B cell (primary cell): ENCODE results near the gene DNAH2. TPM values are rescaled to one million over a fixed set of nuclear protein-coding genes. Genes with fewer than 3 reads are reported as not detected.

Source experiments
- ATAC-seq: fragments of 200-7000 bp; cut with Tn5 transposase; one replicate; pipeline ENCODE4 v1.10.0; 2021; ENCODE audit warnings: low read depth, mild to moderate bottlenecking, moderate number of reproducible peaks, moderate library complexity
- CTCF ChIA-PET: fragments of 350-600 bp; sonication (Branson Sonifier 250); formaldehyde crosslinking; loops from one replicate; lab custom pipeline; 2021; ENCODE audit warnings: antibody characterized with exemption, inconsistent platforms; lab: Charles Lee
- POLR2A ChIA-PET: fragments of 350-600 bp; sonication (Branson Sonifier 250); formaldehyde crosslinking; loops from one replicate; lab custom pipeline; 2021; ENCODE audit warnings: antibody characterized with exemption; lab: Charles Lee
- DNase-seq: peaks from one replicate; pipeline ENCODE4 v3.0.0; 2013
- H2AFZ ChIP-seq: 2 replicates; pipeline ENCODE4 v1.6.1; 2012; ENCODE audit warnings: mild to moderate bottlenecking, low read depth, low read length; ENCODE audit not compliant: insufficient read depth, poor library complexity, severe bottlenecking
- H3K27ac ChIP-seq, 2 donors: 1 replicate in 1 of 2; 2 replicates in 1 of 2; pipeline ENCODE4 v1.5.1; 2012 to 2013; ENCODE audit warnings: low read length in 2 of 2, mild to moderate bottlenecking in 2 of 2, moderate library complexity in 1 of 2
- H3K27me3 ChIP-seq, 4 experiments: fragments of 200-600 bp in 1 of 4; sonication (generic) in 1 of 4; replicated peaks in 1 of 4; 1 replicate in 2 of 4; 2 replicates in 2 of 4; pipeline versions ENCODE4 v1.6.1 to v1.7.0; 2013 to 2016; ENCODE audit warnings: low read length in 3 of 4, mild to moderate bottlenecking in 2 of 4, mixed read lengths in 1 of 4, moderate library complexity in 1 of 4; ENCODE audit not compliant: insufficient read depth in 4 of 4, control insufficient read depth in 3 of 4; ENCODE audit errors: control extremely low read depth in 1 of 4
- H3K36me3 ChIP-seq, 2 experiments: replicated peaks in 1 of 2; 1 replicate in 1 of 2; 2 replicates in 1 of 2; pipeline versions ENCODE4 v1.6.1 to v1.7.1; 2013; ENCODE audit warnings: low read length in 1 of 2; ENCODE audit not compliant: insufficient read depth in 2 of 2, control insufficient read depth in 1 of 2; ENCODE audit errors: control extremely low read depth in 1 of 2, extremely low read depth in 1 of 2
- H3K4me1 ChIP-seq, 2 donors: fragments of 200-600 bp in 1 of 2; sonication (generic) in 1 of 2; 1 replicate in 1 of 2; 2 replicates in 1 of 2; pipeline versions ENCODE4 v1.5.1 to v1.6.1; 2013 to 2017; ENCODE audit warnings: low read length in 2 of 2; ENCODE audit not compliant: control insufficient read depth in 2 of 2, insufficient read depth in 2 of 2
- H3K4me2 ChIP-seq: replicated peaks from 2 replicates; pipeline ENCODE3; 2012; ENCODE audit warnings: mild to moderate bottlenecking, low read depth, low read length; ENCODE audit not compliant: poor library complexity, severe bottlenecking
- H3K4me3 ChIP-seq, 5 experiments: fragments of 200-600 bp in 1 of 5; sonication (generic) in 1 of 5; 1 replicate in 3 of 5; 2 replicates in 2 of 5; pipeline versions ENCODE4 v1.5.1 to v1.7.0; 2011 to 2016; ENCODE audit warnings: low read length in 4 of 5, mild to moderate bottlenecking in 4 of 5, low read depth in 2 of 5, control low read depth in 1 of 5, moderate library complexity in 1 of 5; ENCODE audit not compliant: insufficient read depth in 1 of 5; ENCODE audit errors: control extremely low read depth in 1 of 5, extremely low read depth in 1 of 5
- H3K79me2 ChIP-seq: fragments of 200-600 bp; sonication (generic); one replicate; pipeline ENCODE4 v1.6.0; 2016; ENCODE audit warnings: low read length; ENCODE audit not compliant: control insufficient read depth, insufficient read depth
- H3K9ac ChIP-seq: fragments of 200-600 bp; sonication (generic); 2 replicates; pipeline ENCODE4 v1.6.1; 2017; ENCODE audit warnings: mild to moderate bottlenecking, low read length, moderate library complexity
- H3K9me3 ChIP-seq, 3 donors: one replicate each; pipeline versions ENCODE4 v1.6.1 to v1.7.1; 2013; ENCODE audit warnings: low read length in 2 of 3; ENCODE audit not compliant: control insufficient read depth in 2 of 3, insufficient read depth in 1 of 3; ENCODE audit errors: control extremely low read depth in 1 of 3
- H4K20me1 ChIP-seq: 2 replicates; pipeline ENCODE4 v1.6.0; 2012; ENCODE audit warnings: mild to moderate bottlenecking, low read length; ENCODE audit not compliant: insufficient read depth, control insufficient read depth, poor library complexity, severe bottlenecking
- H3K27ac Mint-ChIP-seq: one replicate; pipeline ENCODE4 v1.8.0; 2021; ENCODE audit warnings: mixed read lengths
- H3K27me3 Mint-ChIP-seq: one replicate; pipeline ENCODE4 v1.8.0; 2021; ENCODE audit warnings: mixed read lengths
- H3K4me1 Mint-ChIP-seq: one replicate; pipeline ENCODE4 v1.8.0; 2021; ENCODE audit warnings: mixed read lengths
- H3K4me3 Mint-ChIP-seq: one replicate; pipeline ENCODE4 v1.8.0; 2021; ENCODE audit warnings: mixed read lengths
- H3K9me3 Mint-ChIP-seq: one replicate; pipeline ENCODE4 v1.8.0; 2022; ENCODE audit warnings: mixed read lengths; ENCODE audit not compliant: insufficient read depth
- CTCF ChIP-seq: fragments of 200-600 bp; IDR thresholded peaks from one replicate; pipeline ENCODE4 v1.8.0; 2022; ENCODE audit warnings: antibody characterized with exemption, mild to moderate bottlenecking
- EZH2 ChIP-seq: IDR thresholded peaks from 2 replicates; pipeline ENCODE4 v1.6.1; 2012; ENCODE audit warnings: borderline replicate concordance, low read depth, mild to moderate bottlenecking, moderate library complexity, low read length; ENCODE audit not compliant: insufficient read depth, poor library complexity, severe bottlenecking
- WGBS: methylation state at CpG from one replicate; pipeline ENCODE4 v1.1.5; 2013; ENCODE audit warnings: missing lambda C conversion rate; ENCODE audit not compliant: insufficient coverage; 5-methylcytosine and 5-hydroxymethylcytosine counted together
- intact Hi-C: fragments of 100-400 bp; cut with micrococcal nuclease; formaldehyde crosslinking; loops from one replicate; pipeline ENCODE4 v1.10.0; 2022
- polyA plus RNA-seq: library from polyadenylated mRNA; depleted of rRNA; stranded (reverse); fragments of >200 nt; gene quantifications from 2 replicates; pipeline ENCODE4 v1.2.3, GENCODE V29; 2012
- total RNA-seq, 2 donors: library from RNA; stranded (reverse); fragments of 120-200 nt in 1 of 2; gene quantifications; 1 replicate in 1 of 2; 2 replicates in 1 of 2; pipeline versions ENCODE4 v1.2.3 to v1.2.4, GENCODE V29; 2013 to 2022

Gene DNAH2
- total and polyA plus RNA-seq, 2 donors (not counting 1 experiment from before 2014, with no cell fraction given): 0.03 TPM; not detected in 1

GRCh38 chr17:7717756-7718350 is 309 bp downstream of the DNAH2 start:
- H3K9me3 ChIP-seq: peaks cover 0 to 3% (median 0%) of the 10 kb centered on the region in 3 donors
- ATAC-seq: no peak
- peak; percentile 47 for DNase-seq
- Mint-ChIP-seq H3K4me3 (peak overlapping the region; percentile 83), H3K27me3 (peaks cover 73% of the 10 kb centered on the region), H3K9me3 (no peaks in the 10 kb centered on the region), H3K4me1 (peaks cover 24% of the 10 kb centered on the region), H3K27ac (no peak overlapping the region)
- H3K27me3 ChIP-seq: peaks cover 0 to 80% (median 40%) of the 10 kb centered on the region in 4 experiments
- H3K4me3 ChIP-seq: peak overlapping the region in 3 of 5 experiments; percentile 39 to 63 (median 47)
- intact Hi-C loops: no loop called here
- peak overlapping the region; percentile 61 for H3K9ac ChIP-seq
- H3K79me2 ChIP-seq: no peaks in the 10 kb centered on the region
- WGBS: 0% methylated on average over 16 of the region's 16 CpGs
- peaks cover 20 to 26% of the 10 kb centered on the region in 2 donors for H3K4me1 ChIP-seq
- ChIA-PET CTCF (no interaction called here), POLR2A (interaction anchor here (0.7 kb wide), 1 partner anchor 13 kb away, joined by 6 read pairs; the partner anchor contains the start of gene EFNB3)
- H2AFZ ChIP-seq: peak overlapping the region; percentile 79
- no peaks in the 10 kb centered on the region for H4K20me1 ChIP-seq
- TF ChIP-seq EZH2 (no peak), CTCF (no peak)
- no peaks in the 10 kb centered on the region for H3K36me3 ChIP-seq
- no peak overlapping the region for H3K27ac ChIP-seq
- H3K4me2 ChIP-seq: peak overlapping the region; percentile 92

- intact Hi-C loops: no loop called here
- Histone ChIP-seq H3K27ac (no peak overlapping the region), H3K9ac (no peak overlapping the region), H3K9me3 (peaks cover 0 to 3% (median 0%) of the 10 kb centered on the region in 3 donors), H3K36me3 (no peaks in the 10 kb centered on the region), H3K4me3 (no peak overlapping the region), H3K27me3 (peaks cover 0 to 66% (median 41%) of the 10 kb centered on the region in 4 experiments), H3K79me2 (no peaks in the 10 kb centered on the region), H3K4me2 (no peak overlapping the region), H4K20me1 (no peaks in the 10 kb centered on the region), H2AFZ (no peak overlapping the region), H3K4me1 (peaks cover 20 to 26% of the 10 kb centered on the region in 2 donors)
- 93% methylated on average over 9 of the region's 9 CpGs for WGBS
- ChIA-PET POLR2A (no interaction called here), CTCF (no interaction called here)
- Mint-ChIP-seq H3K9me3 (no peaks in the 10 kb centered on the region), H3K4me1 (peaks cover 24% of the 10 kb centered on the region), H3K4me3 (no peak overlapping the region), H3K27me3 (peaks cover 69% of the 10 kb centered on the region), H3K27ac (no peak overlapping the region)
- ATAC-seq (no peak), DNase-seq (no peak)
- TF ChIP-seq EZH2 (no peak), CTCF (no peak)
These were observed 2.1 kb downstream of the DNAH2 start for GRCh38 chr17:7719661-7720060.
